Measurements from ENCODE around the gene LENG8.

GRCh38 chr19:54461613-54462012, 12.6 kb downstream of the LENG8 start:
- TF ChIP-seq, protein P1, sequence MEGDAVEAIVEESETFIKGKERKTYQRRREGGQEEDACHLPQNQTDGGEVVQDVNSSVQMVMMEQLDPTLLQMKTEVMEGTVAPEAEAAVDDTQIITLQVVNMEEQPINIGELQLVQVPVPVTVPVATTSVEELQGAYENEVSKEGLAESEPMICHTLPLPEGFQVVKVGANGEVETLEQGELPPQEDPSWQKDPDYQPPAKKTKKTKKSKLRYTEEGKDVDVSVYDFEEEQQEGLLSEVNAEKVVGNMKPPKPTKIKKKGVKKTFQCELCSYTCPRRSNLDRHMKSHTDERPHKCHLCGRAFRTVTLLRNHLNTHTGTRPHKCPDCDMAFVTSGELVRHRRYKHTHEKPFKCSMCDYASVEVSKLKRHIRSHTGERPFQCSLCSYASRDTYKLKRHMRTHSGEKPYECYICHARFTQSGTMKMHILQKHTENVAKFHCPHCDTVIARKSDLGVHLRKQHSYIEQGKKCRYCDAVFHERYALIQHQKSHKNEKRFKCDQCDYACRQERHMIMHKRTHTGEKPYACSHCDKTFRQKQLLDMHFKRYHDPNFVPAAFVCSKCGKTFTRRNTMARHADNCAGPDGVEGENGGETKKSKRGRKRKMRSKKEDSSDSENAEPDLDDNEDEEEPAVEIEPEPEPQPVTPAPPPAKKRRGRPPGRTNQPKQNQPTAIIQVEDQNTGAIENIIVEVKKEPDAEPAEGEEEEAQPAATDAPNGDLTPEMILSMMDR (IDR thresholded peaks at IDR 0.05; ENCODE audit: low read depth, low read length, missing input control), result no peak
- TF ChIP-seq SP1 (IDR thresholded peaks at IDR 0.05) (no peak), RAD21 (IDR thresholded peaks at IDR 0.05) (no peak), YY1 (IDR thresholded peaks at IDR 0.05) (no peak), JUND (IDR thresholded peaks at IDR 0.05) (no peak), GABPA (IDR thresholded peaks at IDR 0.05 in 1 of 2, conservative IDR thresholded peaks at IDR 0.05 in 1 of 2) (no peak), HNF4A (conservative IDR thresholded peaks at IDR 0.05) (no peak), TAF1 (conservative IDR thresholded peaks at IDR 0.05) (no peak), FOXA1 (IDR thresholded peaks at IDR 0.05) (no peak)
- TF ChIP-seq, protein P2, sequence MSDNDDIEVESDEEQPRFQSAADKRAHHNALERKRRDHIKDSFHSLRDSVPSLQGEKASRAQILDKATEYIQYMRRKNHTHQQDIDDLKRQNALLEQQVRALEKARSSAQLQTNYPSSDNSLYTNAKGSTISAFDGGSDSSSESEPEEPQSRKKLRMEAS (IDR thresholded peaks at IDR 0.05), result no peak
